T follicular helper cell (primary cell): Measurements from ENCODE around the gene GATA6.

Source experiments
- DNase-seq: peaks from one replicate; pipeline ENCODE4 v3.0.0-alpha.2; 2020; ENCODE audit warnings: low read depth
- total RNA-seq, 2 experiments: gene quantifications; one replicate each; lab custom pipeline; 2026; lab: John Stamatoyannopoulos, UW

GATA6 gene
- total RNA-seq = 0.04 to 0.12 reads per million in 2 experiments

DNA sequence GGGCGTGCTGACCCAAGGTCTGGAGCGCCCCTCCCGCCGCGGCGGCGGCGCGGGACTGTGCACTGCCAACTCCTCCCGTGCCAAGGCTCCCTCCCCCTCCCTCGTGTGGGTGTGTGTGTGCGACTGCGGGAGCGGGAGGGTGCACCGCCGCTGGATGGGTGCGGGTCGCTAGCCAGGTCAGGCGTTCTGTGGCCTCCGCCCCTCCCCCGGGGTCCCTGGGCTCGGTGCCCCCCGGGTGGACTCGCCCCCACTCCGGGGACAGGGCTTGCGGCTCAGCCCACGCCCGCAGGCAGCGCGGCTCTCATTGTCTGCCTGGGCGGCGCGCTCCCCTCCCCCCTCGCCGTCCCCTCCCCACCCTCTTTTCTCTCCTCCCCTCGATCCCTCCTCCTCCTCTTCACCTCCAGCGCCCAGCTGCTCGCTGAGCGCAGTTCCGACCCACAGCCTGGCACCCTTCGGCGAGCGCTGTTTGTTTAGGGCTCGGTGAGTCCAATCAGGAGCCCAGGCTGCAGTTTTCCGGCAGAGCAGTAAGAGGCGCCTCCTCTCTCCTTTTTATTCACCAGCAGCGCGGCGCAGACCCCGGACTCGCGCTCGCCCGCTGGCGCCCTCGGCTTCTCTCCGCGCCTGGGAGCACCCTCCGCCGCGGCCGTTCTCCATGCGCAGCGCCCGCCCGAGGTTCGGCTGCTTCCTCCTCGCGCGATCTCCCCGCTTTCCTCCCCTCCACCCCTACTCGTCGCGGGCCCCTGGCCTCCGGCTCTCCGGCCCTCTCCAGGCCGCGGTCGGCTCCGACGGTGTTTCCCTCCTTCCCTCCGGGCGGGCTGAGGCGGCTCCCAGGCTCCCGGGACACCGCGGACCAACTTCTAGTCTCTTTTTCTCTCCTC lies at the start of gene GATA6:
GATA6 (plus strand) TSS at position 579 of the 878 bp plus-strand sequence. CDS start 1,556 bp downstream, outside the sequence.
- peak; percentile 13 for DNase-seq

DNA sequence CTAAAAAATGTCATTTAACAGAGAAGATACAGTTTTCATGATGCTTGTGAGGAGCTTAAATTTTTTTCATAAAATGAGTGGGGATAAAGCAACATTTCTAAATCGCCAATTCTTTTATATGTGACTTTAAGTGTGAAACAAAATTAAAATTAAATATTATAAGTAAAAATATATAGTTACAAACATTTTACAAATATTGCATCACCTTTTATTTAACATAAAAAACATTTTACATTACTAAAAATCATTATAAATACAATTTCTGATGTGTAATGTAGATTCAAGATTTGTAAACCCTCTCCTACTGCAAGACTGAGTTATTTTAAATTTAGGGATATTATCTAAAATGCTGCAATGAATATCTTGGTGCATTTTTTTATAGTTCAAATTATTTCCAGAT lies 44.4 kb upstream of the GATA6 start:
- no peak for DNase-seq

DNA sequence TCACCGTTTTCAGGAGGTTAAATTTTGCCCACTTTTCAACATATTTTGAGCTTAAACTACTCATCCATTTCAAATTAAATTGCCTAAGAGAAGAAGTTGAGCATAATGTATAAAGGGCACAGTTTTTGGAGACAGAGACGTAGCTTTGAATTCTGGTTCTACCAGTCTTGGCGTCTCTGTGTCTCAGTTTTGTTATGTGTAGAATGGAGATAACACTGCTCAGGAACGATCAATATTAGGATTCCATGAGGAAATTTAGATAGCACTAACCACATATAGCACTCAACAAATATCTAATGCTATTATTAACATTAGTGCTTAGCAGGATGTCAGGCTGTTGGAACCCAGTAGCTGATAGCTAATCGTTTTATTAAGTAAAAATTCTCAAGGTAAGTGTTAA lies 40.4 kb upstream of the GATA6 start:
- DNase-seq = no peak

DNA sequence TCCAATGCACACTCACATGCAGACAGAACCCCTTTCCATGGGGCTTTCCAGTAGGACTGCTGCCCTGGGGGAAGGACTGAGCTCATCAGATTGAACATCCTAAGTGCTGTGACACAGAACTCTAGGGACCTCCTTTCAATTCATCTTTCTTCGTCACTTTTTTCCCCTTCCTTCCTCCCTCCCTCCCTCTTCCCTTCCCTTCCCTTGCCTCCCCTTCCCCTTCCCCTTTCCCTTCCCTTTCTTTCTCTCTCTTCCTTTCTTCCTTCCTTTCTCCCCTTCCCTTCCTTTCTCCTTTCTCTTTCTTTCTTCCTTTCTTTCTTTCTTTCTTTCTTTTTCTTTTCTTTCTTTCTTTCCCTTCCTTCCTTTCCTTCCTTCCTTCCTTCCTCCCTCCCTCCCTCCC lies 39.6 kb upstream of the GATA6 start:
- DNase-seq = no peak

DNA sequence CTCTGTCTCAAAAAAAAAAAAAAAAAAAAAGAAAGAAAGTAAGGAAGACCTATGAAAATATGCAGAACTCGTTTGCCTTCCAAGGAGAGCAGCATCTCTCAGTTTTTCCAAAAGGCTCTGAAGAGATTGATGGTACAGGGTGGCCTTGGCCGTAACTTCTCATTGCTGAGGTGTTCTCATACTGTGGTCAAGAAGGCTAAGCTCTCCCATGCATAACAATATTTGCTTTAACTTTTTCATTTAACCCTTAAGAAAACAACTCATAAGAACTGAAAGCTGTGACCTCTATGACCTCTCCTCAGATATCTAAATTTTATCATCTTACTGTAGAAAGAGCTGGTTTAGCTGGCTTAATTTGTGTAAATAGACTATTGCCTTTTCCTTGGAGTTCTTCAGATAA lies 37.1 kb upstream of the GATA6 start:
- no peak for DNase-seq

DNA sequence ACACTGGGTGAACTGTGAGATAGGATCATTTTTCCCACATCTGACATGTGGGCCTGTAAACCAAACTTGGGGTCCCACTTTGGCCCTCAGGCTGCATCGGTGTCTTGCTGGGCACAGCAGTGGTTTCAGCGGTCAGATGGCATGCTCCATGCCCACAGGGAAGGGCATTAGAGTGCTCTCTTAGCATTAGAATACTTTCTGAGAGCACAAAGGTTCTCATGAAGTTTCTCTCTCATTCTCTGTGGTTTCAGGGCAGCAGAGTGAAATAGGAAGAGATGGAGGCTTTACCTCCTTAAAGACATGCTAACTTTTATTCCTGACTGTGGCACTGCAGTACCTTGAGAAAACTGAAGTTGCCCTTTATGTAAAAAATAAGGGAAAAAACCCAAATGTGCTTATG lies 36.6 kb upstream of the GATA6 start:
- no peak for DNase-seq

DNA sequence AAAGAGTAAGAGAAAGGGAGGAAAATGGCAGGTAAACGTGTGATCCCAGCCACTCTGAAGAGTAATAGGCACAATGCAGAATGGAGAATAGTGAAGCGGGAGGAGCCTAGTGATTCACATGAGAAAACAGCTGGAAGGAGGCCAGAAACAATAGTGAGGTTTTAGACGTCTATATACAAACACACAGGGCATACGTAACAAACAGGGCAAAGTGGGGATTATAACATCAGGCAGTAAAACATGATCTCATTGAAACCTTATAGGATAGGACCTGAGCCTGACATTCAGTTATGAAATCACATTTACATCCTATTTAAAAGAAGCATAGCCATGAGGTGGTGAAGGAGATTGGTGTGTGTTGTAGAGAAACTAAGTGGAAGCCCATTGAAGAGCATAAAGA lies 33.0 kb upstream of the GATA6 start:
- no peak for DNase-seq

DNA sequence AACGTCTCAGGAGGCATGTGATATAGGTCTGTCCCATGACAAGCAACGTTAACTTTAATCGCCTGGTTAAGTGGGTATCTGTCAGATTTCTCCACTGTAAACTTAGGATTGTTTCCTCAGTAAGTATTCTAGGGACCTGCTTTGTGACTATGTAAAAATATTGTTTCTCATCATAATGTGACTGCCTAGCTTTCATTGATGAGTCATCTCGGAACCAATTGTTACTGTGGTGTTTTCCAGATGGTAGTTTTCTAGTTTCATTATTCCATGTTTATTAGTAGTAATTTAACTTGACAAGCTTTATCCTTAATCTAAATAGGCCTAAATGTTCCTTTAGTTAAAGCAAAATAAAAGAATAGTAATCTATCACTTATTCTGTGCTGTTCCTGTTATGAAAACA lies 28.2 kb upstream of the GATA6 start:
- no peak for DNase-seq

DNA sequence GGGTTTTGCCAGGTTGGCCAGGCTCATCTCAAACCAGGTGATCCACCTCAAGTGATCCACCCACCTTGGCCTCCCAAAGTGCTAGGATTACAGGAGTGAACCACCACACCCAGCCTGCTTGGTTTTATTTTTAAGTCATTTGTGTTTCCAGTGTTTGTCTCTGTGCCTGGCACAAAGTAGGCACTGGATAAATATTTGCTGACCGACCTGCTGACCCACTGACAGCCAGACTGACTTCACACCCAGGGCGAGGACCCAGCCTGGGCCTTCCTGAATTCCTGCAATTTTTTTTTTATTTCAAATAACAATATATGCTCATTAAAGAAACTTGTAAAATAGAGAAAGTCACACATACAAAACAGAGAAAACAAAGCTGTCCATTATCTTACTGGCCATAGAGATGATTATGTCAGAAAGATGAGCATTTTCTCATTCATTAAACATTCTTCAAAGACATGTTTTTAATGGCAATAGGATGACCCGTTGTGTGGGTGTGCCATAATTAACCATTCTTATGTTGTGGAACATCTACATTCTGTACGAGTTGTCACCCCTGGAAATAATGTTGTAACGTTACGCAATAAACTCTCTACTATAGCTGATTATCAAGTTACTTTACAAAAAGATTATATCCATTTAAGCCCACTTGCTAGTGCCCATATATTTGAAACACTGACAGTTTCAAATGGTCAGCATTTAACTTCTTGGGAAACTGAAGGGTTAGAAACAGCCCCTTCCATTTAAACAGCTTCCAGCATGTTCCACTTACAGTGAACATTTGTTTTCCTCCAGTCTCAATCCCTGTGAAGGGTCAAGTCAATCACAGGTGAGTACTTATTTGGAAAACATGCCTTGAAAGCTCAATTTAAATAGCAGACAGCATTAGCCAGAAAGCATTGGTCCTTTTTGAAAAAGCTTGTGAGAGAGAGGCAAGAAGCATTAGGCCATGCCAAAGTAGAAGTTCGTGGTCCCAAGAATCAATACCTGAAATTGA lies 25.7 kb upstream of the GATA6 start:
- no peak for DNase-seq

DNA sequence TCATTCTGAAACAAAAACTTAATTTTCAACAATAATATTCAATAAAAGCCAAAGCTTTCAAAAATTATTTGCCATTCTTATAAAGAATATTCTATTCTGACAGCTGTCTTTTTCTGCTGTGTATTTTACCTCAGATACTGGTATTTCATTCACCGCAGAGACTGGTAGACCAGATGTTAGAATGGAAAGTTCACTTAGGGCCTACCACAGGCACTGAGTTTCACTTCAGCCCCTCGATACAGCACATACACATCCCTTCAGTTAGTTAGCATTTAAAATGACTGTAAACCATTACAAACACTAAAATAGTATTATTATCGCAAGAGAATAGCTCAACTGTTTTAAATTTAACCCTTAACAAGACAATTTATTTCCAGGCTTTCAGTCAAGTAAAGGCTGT lies 24.2 kb upstream of the GATA6 start:
- no peak for DNase-seq

DNA sequence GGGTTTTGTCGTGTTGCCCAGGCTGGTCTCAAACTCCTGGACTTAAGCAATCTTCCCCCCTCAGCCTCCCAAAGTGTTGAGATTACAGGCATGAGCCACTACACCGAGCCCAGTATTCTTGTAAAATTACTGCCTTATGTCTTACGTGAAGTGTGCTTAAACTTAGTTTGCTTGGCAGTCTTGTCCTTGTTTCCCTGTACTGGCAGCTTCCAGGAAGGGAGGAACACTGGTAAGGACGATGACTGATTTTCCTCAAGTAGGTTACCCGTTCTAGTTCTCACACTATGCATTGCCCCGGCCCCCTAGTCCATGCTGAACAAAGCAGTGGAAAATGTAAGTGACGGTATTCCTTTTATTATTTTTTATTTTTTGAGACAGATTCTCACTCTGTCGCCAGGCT lies 19.7 kb upstream of the GATA6 start:
- DNase-seq = no peak

DNA sequence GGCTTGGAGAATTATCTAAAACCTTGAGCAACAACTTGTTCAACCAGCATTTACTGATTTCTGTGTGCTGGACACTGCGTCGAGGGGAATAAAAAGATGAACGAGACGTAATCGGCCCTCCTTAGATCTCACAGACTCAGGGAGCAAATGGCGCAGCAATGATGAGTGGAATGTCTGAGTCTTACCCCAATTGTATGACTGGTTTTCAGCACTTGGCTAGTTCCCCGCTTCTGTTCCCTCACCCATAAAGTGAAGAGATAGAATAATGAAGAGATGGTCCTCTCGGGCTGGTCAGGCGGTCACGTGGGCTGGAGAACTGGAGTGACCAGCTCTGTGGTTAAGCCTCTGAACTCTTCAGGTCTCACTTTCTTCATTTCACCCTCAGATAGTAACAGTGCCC lies 17.3 kb upstream of the GATA6 start:
- no peak for DNase-seq

DNA sequence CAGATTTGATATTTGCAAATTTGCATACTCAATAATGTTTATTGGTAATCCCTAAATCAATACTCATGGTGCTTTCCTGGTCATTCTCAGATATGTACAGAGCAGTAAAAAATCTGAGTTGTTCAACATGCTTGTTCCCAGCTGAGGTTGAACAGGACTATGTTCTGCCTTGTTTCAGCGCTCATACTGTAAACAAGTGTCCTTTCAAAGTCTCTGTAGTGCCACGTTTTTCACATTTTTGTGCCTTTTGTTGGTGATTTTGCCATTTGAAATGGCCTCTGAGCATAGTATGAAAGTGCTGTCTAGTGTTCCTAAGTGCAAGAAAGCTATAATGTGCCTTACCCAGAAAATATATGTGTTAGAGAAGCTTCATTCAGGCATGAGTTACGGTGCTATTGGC lies 16.0 kb upstream of the GATA6 start:
- DNase-seq = no peak

DNA sequence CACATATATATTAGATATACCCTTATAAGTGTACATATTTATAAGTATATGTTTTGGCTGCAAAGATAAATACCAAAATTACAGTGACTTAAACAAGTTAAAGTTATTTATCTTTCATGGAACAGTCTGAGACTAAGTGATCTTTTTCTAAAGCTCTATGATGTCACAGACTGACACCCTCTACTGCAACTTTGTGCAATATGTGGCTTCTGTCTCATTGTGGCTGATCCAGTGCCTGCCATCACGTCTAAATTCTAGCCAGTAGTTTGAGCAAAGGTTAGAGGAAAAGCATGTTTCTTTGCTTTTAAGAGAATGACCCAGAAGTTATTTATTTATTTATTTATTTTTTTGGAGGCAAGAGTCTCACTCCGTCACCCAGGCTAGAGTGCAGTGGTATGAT lies 13.8 kb upstream of the GATA6 start:
- DNase-seq = no peak

DNA sequence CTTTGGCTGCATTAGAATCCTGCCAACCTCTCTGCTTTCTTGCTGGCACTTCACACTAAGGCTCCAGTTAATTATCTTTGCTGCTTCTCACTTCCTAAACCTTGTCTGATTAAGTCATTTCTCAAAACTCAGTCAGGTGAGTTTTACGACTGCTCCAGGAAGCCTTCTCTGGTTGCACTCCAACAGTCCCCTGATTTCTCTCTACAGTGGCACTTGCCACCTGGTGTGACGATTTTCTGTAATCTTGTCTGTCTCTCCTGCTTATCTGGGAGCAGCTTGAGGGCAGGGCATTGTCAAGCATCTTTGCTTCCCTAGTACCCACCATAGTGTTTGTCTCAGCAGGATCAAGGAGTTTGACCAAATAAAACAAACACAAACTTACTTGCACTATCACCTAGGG lies 10.4 kb upstream of the GATA6 start:
- DNase-seq = no peak

DNA sequence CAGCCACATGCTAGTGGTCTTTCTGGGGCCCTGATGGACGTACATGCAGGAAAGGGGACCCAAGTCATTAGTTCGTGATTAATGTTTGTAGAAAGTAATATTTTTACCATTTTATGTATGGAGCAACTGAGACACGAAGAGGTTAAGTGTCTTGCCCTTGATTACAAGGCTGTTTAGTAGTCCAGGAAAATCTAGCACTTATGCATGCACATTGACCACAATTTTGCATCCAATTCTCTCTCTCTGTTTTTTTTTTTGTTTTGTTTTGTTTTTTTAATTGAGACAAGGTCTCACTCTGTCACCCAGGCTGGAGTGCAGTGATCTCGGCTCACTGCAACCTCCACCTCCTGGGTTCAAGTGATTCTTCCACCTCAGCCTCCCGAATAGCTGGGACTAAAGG lies 8.3 kb upstream of the GATA6 start:
- DNase-seq = no peak

DNA sequence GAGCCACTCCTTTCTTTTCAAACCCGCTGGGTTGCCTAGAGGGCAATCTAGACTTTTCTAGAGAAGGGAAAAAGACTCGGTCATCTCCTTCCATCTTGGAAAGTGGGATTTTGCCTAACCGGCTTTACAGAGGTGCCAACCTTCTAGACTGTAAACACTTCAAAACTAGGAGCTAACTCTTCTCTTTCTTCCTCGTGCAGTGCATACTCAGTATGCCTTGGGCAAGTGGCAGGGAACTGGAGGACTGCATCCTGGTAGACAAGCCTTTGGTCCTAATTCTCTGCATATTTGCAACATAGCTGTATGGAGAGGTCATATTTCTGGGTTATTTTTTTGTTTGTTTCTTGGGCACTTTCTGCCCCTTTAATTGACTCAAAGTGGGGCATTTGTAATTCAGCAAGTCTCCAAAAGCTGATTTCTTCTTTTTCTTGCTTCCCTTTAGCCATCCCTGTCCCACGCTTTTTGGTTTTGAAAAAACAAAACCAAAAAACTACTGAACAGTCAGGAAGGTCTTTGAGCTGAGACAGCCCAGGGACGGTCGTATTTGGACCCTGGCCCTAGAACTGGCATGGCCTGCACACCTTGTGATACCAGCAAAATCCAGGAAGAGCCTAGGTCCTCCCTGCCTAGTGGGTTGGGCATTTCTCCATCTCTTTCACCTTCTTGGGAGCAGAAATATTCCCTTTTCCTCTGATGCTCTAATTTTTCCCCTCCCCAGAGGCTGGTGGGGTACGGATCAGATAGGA lies 5.8 kb upstream of the GATA6 start:
- DNase-seq = no peak

DNA sequence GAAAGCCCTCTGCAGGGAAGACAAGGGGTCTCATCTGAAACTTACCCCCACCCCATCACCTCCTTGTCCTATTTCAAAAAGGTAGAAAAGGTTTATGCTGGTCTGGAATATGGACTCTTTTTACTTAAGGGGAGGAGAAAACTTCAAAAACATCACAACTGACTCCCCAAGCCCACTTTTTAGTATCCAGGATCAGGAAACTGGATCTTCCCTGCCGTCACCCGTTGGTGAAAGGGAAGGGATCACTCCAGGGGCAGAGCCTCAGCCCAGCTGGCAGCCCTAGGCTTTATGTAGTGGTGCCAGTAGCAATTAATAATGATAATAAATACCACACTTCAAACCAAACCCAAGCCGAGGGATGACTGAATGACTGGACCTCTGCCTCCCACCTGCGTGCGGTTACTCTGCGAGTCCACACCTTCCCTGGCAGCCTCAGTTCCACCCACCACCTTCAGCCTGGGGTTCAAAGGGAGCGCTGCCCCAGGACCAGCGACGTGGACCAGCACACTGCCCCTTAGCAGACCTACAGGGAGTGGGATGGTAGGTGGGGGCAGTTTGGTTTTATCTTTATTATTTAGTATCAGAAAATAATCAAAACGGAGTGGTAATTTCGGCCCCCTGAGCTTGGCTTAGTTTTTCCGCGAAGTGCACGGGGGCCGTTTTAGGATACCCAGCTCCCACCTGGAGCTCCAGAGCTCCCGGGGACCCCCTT lies 4.9 kb upstream of the GATA6 start:
- DNase-seq = no peak

DNA sequence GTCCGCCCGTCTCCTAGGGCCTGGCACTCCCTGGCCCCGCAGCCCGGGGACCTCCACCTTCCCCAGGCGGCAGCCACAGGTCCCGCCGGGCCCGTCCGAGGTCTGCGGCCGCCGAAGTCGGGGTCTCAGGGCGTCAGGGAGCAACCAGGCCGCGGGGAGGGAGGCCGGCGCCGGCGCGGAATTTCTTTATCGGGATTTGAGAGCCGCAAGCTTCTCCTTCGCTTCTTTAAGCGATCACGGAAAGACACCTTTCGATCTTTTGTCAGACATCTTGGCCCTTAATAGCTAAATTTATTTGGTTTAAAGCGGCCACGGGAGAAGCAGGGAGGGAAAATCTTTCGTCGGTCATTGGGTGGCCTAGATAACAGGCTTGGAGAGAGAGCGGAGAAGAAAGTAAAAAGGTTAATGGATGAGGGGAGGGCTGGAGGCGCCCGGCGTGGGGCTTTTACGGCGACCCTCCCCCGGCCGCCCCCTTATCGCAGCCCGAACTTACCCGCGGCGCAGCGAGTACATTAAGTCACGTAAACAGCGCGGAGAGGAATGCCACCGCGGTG lies 4.3 kb upstream of the GATA6 start:
- no peak for DNase-seq

DNA sequence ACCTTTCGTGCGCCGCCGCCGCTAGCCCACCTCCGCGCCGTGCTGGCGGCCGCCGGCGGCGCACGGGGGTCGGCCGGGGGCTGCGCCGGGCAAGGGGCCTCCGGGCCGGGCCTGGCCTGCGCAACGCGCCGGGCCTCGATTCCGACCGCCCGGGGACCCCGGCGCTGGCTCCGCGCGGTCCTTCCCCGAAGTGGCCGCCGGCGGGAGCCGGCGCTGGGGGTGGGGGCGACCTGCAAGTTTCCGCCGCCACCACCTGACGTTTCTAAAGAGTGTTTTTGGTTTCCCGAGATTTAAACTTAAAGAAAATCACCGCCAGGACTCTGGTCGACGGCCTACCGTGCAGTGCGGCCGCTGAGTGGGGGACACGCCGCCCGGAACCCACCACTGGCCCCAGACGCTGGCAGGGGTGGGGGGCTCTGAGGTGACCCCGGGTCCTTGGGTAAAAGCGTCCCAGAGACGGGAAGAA lies 3.8 kb upstream of the GATA6 start:
- DNase-seq = no peak
